GM19397 (cell line): ENCODE data around the gene PSKH1.

Source experiments
- ATAC-seq: cut with Tn5 transposase; IDR thresholded peaks from one replicate; pipeline ENCODE4 v1.9.1; 2021; ENCODE audit warnings: mild to moderate bottlenecking, moderate library complexity; ENCODE audit not compliant: unreplicated experiment

The PSKH1 gene

GRCh38 chr16:67865318-67865717 is 27.7 kb upstream of the PSKH1 start:
- ATAC-seq: no peak

- ATAC-seq: no peak
Observed at GRCh38 chr16:67868290-67868689, 24.8 kb upstream of the PSKH1 start.

GRCh38 chr16:67869653-67870052 is 23.4 kb upstream of the PSKH1 start:
- no peak for ATAC-seq

- ATAC-seq: no peak
Observed at GRCh38 chr16:67871256-67871655, 21.8 kb upstream of the PSKH1 start.

- ATAC-seq: no peak
Observed at GRCh38 chr16:67872131-67872630, 20.9 kb upstream of the PSKH1 start.

- ATAC-seq: peak; percentile 70
Observed at GRCh38 chr16:67872631-67873434, 20.2 kb upstream of the PSKH1 start, which contains the start of gene EDC4. EDC4 (plus strand) TSS chr16:67873052; CDS start chr16:67873262, 210 bp downstream.

GRCh38 chr16:67873435-67874370 is 19.4 kb upstream of the PSKH1 start:
- peak; percentile 26 for ATAC-seq

GRCh38 chr16:67874372-67874771 is 18.7 kb upstream of the PSKH1 start:
- no peak for ATAC-seq

GRCh38 chr16:67877064-67877463 is 16.0 kb upstream of the PSKH1 start:
- no peak for ATAC-seq

GRCh38 chr16:67878232-67878631 is 14.8 kb upstream of the PSKH1 start:
- ATAC-seq: no peak

GRCh38 chr16:67878846-67879245 is 14.2 kb upstream of the PSKH1 start:
- ATAC-seq: no peak

- no peak for ATAC-seq
Observed at GRCh38 chr16:67879462-67879861, 13.6 kb upstream of the PSKH1 start.

- no peak for ATAC-seq
Observed at GRCh38 chr16:67879936-67880335, 13.1 kb upstream of the PSKH1 start.

- ATAC-seq: no peak
Observed at GRCh38 chr16:67880584-67880983, 12.5 kb upstream of the PSKH1 start.

- ATAC-seq: no peak
Observed at GRCh38 chr16:67881621-67882161, 11.4 kb upstream of the PSKH1 start.

- ATAC-seq: no peak
Observed at GRCh38 chr16:67882374-67883145, 10.5 kb upstream of the PSKH1 start.

- no peak for ATAC-seq
Observed at GRCh38 chr16:67883146-67883871, 9.7 kb upstream of the PSKH1 start.

GRCh38 chr16:67883872-67884261 is 9.2 kb upstream of the PSKH1 start:
- no peak for ATAC-seq

- ATAC-seq: no peak
Observed at GRCh38 chr16:67884684-67885083, 8.4 kb upstream of the PSKH1 start, which contains the start of gene NRN1L. NRN1L (plus strand) TSS chr16:67884885; CDS start chr16:67884904, 19 bp downstream.

- ATAC-seq: no peak
Observed at GRCh38 chr16:67885545-67885944, 7.5 kb upstream of the PSKH1 start.
